ENCODE data around the gene MAPK11. TPM values are rescaled to one million over a fixed set of nuclear protein-coding genes. Genes with fewer than 3 reads are reported as not detected.
"Not testable (repeated sequence)": the region's sequence is repeated elsewhere in the genome, so short reads cannot be mapped to it uniquely, and the experiment has no call there.

The MAPK11 gene
- total RNA-seq, 1 donor from 2014 or later: 24.2 TPM

- no peak for DNase-seq (ENCODE audit: low spot score)
Measured at GRCh38 chr22:50278956-50279619, 8.9 kb upstream of the MAPK11 start.

- DNase-seq (ENCODE audit: low spot score): no peak
Measured at GRCh38 chr22:50278461-50278860, 8.3 kb upstream of the MAPK11 start.

- no peak for DNase-seq (ENCODE audit: low spot score)
Measured at GRCh38 chr22:50277761-50278160, 7.6 kb upstream of the MAPK11 start.

- DNase-seq (ENCODE audit: low spot score): no peak
Measured at GRCh38 chr22:50276143-50276542, 6.0 kb upstream of the MAPK11 start.

GRCh38 chr22:50275181-50276055 lies 5.2 kb upstream of the MAPK11 start:
- DNase-seq (ENCODE audit: low spot score): no peak

GRCh38 chr22:50274771-50275170 lies 4.6 kb upstream of the MAPK11 start:
- no peak for DNase-seq (ENCODE audit: low spot score)

- DNase-seq (ENCODE audit: low spot score): no peak
Measured at GRCh38 chr22:50274311-50274710, 4.1 kb upstream of the MAPK11 start.

- DNase-seq (ENCODE audit: low spot score): not testable (repeated sequence)
Measured at GRCh38 chr22:50273781-50274180, 3.6 kb upstream of the MAPK11 start.

- DNase-seq (ENCODE audit: low spot score): not testable (repeated sequence)
Measured at GRCh38 chr22:50273352-50273751, 3.2 kb upstream of the MAPK11 start.

- DNase-seq (ENCODE audit: low spot score): no peak
Measured at GRCh38 chr22:50272044-50272802, 2.0 kb upstream of the MAPK11 start.

- DNase-seq (ENCODE audit: low spot score): no peak
Measured at GRCh38 chr22:50271519-50271970, 1.4 kb upstream of the MAPK11 start.

- DNase-seq (ENCODE audit: low spot score): no peak
Measured at GRCh38 chr22:50270666-50271394, 650 bp upstream of the MAPK11 start.

GRCh38 chr22:50269573-50269969 lies 609 bp downstream of the MAPK11 start:
- no peak for DNase-seq (ENCODE audit: low spot score)

GRCh38 chr22:50268655-50269113 lies 1.5 kb downstream of the MAPK11 start:
- no peak for DNase-seq (ENCODE audit: low spot score)

- no peak for DNase-seq (ENCODE audit: low spot score)
Measured at GRCh38 chr22:50267591-50268390, 2.4 kb downstream of the MAPK11 start.

- DNase-seq (ENCODE audit: low spot score): no peak
Measured at GRCh38 chr22:50266994-50267393, 3.2 kb downstream of the MAPK11 start.

GRCh38 chr22:50264946-50265669 lies 5.1 kb downstream of the MAPK11 start:
- DNase-seq (ENCODE audit: low spot score): no peak

- no peak for DNase-seq (ENCODE audit: low spot score)
Measured at GRCh38 chr22:50264104-50264745, 6.0 kb downstream of the MAPK11 start.

Data from mesenteric fat pad (tissue), 1 donor.